GM10248 (cell line): ENCODE results near the gene CLEC16A.

Experiments
- CTCF ChIA-PET: fragments of 300-600 bp; sonication (Branson Sonifier 250); formaldehyde crosslinking; extraction: SDS; loops from one replicate; lab custom pipeline; 2021; ENCODE audit warnings: antibody characterized with exemption; lab: Yijun Ruan, JAX
- POLR2A ChIA-PET: fragments of 350-650 bp; sonication (Branson Sonifier 250); formaldehyde crosslinking; extraction: SDS; loops from one replicate; lab custom pipeline; 2020; ENCODE audit warnings: antibody characterized with exemption; lab: Yijun Ruan, JAX
- DNase-seq: peaks from one replicate; pipeline ENCODE4 v3.0.0; 2012; ENCODE audit errors: extremely low spot score
- CTCF ChIP-seq: IDR thresholded peaks from 2 replicates; pipeline ENCODE4 v1.5.1; 2012; ENCODE audit warnings: mild to moderate bottlenecking, low read depth; ENCODE audit errors: extremely low read depth, missing control alignments, control extremely low read depth

Gene CLEC16A

GRCh38 chr16:11022002-11022401, 77.6 kb downstream of the CLEC16A start:
- ChIA-PET POLR2A (no interaction called here), CTCF (no interaction called here)
- no peak for TF ChIP-seq CTCF
- DNase-seq = no peak

- POLR2A ChIA-PET = no interaction called here
Measured at GRCh38 chr16:11023262-11024039, 79.1 kb downstream of the CLEC16A start.

GRCh38 chr16:11024333-11025053, 80.1 kb downstream of the CLEC16A start:
- no peak for DNase-seq
- ChIA-PET POLR2A (no interaction called here), CTCF (interaction anchor here (1.0 to 2.6 kb wide), 4 partner anchors 11 to 31 kb away, joined by 3 to 9 read pairs (median 4); no protein-coding TSS in a partner anchor)
- TF ChIP-seq CTCF = no peak

More at GRCh38 chr16:11023262-11024039, 79.1 kb downstream of the CLEC16A start:
- DNase-seq = no peak
- no peak for TF ChIP-seq CTCF
- CTCF ChIA-PET = interaction anchor here (1.5 kb wide), 1 partner anchor 32 kb away, joined by 4 read pairs; no protein-coding TSS in a partner anchor

GRCh38 chr16:11025120-11025531, 80.8 kb downstream of the CLEC16A start:
- ChIA-PET CTCF (interaction anchor here (1.0 to 2.6 kb wide), 6 partner anchors 9 to 43 kb away, joined by 3 to 9 read pairs (median 4); no protein-coding TSS in a partner anchor), POLR2A (no interaction called here)
- no peak for TF ChIP-seq CTCF
- peak; percentile 34 for DNase-seq

GRCh38 chr16:11029948-11030347, 85.6 kb downstream of the CLEC16A start:
- CTCF ChIA-PET = interaction anchor here (1.5 kb wide), 1 partner anchor 29 kb away, joined by 3 read pairs; no protein-coding TSS in a partner anchor
- DNase-seq = no peak
- TF ChIP-seq CTCF = no peak
- POLR2A ChIA-PET = no interaction called here

- DNase-seq = no peak
- TF ChIP-seq CTCF = no peak
- ChIA-PET POLR2A (no interaction called here), CTCF (interaction anchor here (0.8 to 1.2 kb wide), 2 partner anchors 11 to 69 kb away, joined by 3 to 4 read pairs; no protein-coding TSS in a partner anchor)
Measured at GRCh38 chr16:11030990-11031510, 86.7 kb downstream of the CLEC16A start.
